ENCODE measurements around the gene AUTS2. TPM values are rescaled to one million over a fixed set of nuclear protein-coding genes. Genes with fewer than 3 reads are reported as not detected.

AUTS2 gene
- total and polyA plus RNA-seq, 2 experiments from 2014 or later = 32.0 to 91.0 TPM

DNA sequence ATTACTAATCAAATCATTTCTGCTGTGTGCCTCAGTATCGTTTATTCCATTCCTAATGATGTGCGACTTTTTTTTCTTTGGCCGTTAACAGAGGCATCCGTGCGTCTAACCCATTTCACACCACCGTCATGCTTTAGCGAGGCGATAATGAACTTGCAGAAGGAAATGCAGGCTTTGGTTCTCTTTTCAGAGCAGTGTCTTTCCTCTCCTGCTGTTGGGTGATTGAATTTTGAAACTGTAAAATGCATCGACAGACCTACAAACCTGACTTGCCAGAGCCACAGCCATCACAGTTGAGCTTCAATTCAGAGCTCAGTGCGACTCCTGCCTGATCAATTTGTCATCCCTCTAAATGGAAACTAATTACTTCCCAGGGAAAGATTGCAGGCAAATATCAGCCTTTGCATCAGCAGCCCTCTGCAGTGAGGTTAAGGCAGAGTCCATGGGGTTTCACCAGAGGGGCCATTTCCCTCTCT is 1047.6 kb downstream of the AUTS2 start:
- no peaks in the 10 kb centered on the region for H3K79me2 ChIP-seq (replicated peaks; ENCODE audit: insufficient read depth)
- H4K20me1 ChIP-seq (replicated peaks; ENCODE audit: insufficient read depth) = no peaks in the 10 kb centered on the region
- DNase-seq (ENCODE audit: low spot score) (no peak), ATAC-seq (no peak)
- no peaks in the 10 kb centered on the region for H3F3A ChIP-seq (replicated peaks; ENCODE audit: low read depth)
- no peak overlapping the region for H3K27ac Mint-ChIP-seq
- no peaks in the 10 kb centered on the region for H3K9me3 Mint-ChIP-seq
- no peak overlapping the region for H3K4me3 ChIP-seq
- no peak overlapping the region for H3K27ac ChIP-seq (ENCODE audit: low read depth)
- H3K4me1 Mint-ChIP-seq = no peaks in the 10 kb centered on the region; the same call in 1 of the 3 replicates
- no peaks in the 10 kb centered on the region for H3K36me3 ChIP-seq (ENCODE audit: insufficient read depth)
- H3K4me1 ChIP-seq (ENCODE audit: insufficient read depth) = no peaks in the 10 kb centered on the region
- H3K36me3 Mint-ChIP-seq (ENCODE audit: low read depth) = no peaks in the 10 kb centered on the region
- 0 out of 2 replicates have a peak, but pooled peaks cover 10% of the 10 kb centered on the region for H3K9me2 ChIP-seq (ENCODE audit: insufficient read depth)
- no peak overlapping the region for H2AFZ ChIP-seq
- TF ChIP-seq CREB1 (CRISPR knock-in tag; IDR thresholded peaks at IDR 0.05; ENCODE audit: low read depth) (no peak), STAT1 (IDR thresholded peaks at IDR 0.05; ENCODE audit: unreplicated experiment) (no peak), NANOG (IDR thresholded peaks at IDR 0.05; ENCODE audit: borderline replicate concordance) (no peak), EZH2 (IDR thresholded peaks at IDR 0.05; ENCODE audit: low read depth, unreplicated experiment) (no peak), EZH2phosphoT487 (IDR thresholded peaks at IDR 0.05; ENCODE audit: unreplicated experiment) (no peak), ZNF331 (CRISPR knock-in tag; IDR thresholded peaks at IDR 0.05; ENCODE audit: low read depth) (no peak), JUNB (IDR thresholded peaks at IDR 0.05; ENCODE audit: unreplicated experiment) (no peak)
- TF ChIP-seq, protein P1, sequence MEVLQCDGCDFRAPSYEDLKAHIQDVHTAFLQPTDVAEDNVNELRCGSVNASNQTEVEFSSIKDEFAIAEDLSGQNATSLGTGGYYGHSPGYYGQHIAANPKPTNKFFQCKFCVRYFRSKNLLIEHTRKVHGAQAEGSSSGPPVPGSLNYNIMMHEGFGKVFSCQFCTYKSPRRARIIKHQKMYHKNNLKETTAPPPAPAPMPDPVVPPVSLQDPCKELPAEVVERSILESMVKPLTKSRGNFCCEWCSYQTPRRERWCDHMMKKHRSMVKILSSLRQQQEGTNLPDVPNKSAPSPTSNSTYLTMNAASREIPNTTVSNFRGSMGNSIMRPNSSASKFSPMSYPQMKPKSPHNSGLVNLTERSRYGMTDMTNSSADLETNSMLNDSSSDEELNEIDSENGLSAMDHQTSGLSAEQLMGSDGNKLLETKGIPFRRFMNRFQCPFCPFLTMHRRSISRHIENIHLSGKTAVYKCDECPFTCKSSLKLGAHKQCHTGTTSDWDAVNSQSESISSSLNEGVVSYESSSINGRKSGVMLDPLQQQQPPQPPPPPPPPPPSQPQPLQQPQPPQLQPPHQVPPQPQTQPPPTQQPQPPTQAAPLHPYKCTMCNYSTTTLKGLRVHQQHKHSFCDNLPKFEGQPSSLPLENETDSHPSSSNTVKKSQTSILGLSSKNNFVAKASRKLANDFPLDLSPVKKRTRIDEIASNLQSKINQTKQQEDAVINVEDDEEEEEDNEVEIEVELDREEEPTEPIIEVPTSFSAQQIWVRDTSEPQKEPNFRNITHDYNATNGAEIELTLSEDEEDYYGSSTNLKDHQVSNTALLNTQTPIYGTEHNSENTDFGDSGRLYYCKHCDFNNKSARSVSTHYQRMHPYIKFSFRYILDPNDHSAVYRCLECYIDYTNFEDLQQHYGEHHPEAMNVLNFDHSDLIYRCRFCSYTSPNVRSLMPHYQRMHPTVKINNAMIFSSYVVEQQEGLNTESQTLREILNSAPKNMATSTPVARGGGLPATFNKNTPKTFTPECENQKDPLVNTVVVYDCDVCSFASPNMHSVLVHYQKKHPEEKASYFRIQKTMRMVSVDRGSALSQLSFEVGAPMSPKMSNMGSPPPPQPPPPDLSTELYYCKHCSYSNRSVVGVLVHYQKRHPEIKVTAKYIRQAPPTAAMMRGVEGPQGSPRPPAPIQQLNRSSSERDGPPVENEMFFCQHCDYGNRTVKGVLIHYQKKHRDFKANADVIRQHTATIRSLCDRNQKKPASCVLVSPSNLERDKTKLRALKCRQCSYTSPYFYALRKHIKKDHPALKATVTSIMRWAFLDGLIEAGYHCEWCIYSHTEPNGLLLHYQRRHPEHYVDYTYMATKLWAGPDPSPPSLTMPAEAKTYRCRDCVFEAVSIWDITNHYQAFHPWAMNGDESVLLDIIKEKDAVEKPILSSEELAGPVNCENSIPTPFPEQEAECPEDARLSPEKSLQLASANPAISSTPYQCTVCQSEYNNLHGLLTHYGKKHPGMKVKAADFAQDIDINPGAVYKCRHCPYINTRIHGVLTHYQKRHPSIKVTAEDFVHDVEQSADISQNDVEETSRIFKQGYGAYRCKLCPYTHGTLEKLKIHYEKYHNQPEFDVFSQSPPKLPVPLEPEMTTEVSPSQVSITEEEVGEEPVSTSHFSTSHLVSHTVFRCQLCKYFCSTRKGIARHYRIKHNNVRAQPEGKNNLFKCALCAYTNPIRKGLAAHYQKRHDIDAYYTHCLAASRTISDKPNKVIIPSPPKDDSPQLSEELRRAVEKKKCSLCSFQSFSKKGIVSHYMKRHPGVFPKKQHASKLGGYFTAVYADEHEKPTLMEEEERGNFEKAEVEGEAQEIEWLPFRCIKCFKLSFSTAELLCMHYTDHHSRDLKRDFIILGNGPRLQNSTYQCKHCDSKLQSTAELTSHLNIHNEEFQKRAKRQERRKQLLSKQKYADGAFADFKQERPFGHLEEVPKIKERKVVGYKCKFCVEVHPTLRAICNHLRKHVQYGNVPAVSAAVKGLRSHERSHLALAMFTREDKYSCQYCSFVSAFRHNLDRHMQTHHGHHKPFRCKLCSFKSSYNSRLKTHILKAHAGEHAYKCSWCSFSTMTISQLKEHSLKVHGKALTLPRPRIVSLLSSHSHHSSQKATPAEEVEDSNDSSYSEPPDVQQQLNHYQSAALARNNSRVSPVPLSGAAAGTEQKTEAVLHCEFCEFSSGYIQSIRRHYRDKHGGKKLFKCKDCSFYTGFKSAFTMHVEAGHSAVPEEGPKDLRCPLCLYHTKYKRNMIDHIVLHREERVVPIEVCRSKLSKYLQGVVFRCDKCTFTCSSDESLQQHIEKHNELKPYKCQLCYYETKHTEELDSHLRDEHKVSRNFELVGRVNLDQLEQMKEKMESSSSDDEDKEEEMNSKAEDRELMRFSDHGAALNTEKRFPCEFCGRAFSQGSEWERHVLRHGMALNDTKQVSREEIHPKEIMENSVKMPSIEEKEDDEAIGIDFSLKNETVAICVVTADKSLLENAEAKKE (CRISPR knock-in tag; IDR thresholded peaks at IDR 0.05) = no peak
- TF ChIP-seq, protein P2, sequence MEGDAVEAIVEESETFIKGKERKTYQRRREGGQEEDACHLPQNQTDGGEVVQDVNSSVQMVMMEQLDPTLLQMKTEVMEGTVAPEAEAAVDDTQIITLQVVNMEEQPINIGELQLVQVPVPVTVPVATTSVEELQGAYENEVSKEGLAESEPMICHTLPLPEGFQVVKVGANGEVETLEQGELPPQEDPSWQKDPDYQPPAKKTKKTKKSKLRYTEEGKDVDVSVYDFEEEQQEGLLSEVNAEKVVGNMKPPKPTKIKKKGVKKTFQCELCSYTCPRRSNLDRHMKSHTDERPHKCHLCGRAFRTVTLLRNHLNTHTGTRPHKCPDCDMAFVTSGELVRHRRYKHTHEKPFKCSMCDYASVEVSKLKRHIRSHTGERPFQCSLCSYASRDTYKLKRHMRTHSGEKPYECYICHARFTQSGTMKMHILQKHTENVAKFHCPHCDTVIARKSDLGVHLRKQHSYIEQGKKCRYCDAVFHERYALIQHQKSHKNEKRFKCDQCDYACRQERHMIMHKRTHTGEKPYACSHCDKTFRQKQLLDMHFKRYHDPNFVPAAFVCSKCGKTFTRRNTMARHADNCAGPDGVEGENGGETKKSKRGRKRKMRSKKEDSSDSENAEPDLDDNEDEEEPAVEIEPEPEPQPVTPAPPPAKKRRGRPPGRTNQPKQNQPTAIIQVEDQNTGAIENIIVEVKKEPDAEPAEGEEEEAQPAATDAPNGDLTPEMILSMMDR (conservative IDR thresholded peaks at IDR 0.05; ENCODE audit: low read depth in 2 of 2) = no peak
- TF ChIP-seq, protein P3, sequence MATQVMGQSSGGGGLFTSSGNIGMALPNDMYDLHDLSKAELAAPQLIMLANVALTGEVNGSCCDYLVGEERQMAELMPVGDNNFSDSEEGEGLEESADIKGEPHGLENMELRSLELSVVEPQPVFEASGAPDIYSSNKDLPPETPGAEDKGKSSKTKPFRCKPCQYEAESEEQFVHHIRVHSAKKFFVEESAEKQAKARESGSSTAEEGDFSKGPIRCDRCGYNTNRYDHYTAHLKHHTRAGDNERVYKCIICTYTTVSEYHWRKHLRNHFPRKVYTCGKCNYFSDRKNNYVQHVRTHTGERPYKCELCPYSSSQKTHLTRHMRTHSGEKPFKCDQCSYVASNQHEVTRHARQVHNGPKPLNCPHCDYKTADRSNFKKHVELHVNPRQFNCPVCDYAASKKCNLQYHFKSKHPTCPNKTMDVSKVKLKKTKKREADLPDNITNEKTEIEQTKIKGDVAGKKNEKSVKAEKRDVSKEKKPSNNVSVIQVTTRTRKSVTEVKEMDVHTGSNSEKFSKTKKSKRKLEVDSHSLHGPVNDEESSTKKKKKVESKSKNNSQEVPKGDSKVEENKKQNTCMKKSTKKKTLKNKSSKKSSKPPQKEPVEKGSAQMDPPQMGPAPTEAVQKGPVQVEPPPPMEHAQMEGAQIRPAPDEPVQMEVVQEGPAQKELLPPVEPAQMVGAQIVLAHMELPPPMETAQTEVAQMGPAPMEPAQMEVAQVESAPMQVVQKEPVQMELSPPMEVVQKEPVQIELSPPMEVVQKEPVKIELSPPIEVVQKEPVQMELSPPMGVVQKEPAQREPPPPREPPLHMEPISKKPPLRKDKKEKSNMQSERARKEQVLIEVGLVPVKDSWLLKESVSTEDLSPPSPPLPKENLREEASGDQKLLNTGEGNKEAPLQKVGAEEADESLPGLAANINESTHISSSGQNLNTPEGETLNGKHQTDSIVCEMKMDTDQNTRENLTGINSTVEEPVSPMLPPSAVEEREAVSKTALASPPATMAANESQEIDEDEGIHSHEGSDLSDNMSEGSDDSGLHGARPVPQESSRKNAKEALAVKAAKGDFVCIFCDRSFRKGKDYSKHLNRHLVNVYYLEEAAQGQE (IDR thresholded peaks at IDR 0.05; ENCODE audit: unreplicated experiment) = no peak
- H3K4me2 ChIP-seq = no peak overlapping the region
- peaks cover 6% of the 10 kb centered on the region for H3K27me3 Mint-ChIP-seq (ENCODE audit: insufficient read depth, low read depth, poor library complexity)
- H3K4me3 Mint-ChIP-seq = no peak overlapping the region
- no peaks in the 10 kb centered on the region for H3K27me3 ChIP-seq (ENCODE audit: insufficient read depth)

Measured in GM23338 (cell line).